Lower leg skin (tissue), 4 donors: ENCODE measurements around the gene STARD3. TPM values are rescaled to one million over a fixed set of nuclear protein-coding genes. Genes with fewer than 3 reads are reported as not detected.
A peak's percentile ranks its signal among the peaks of the same experiment; 100 is the strongest.

Experiments used
- DNase-seq, 2 donors: peaks; one replicate each; pipeline ENCODE4 v3.0.0-alpha.2; 2019; ENCODE audit warnings: low spot score in 2 of 2
- H3K4me3 ChIP-seq: fragments of 200-600 bp; sonication (generic); 2 replicates; pipeline ENCODE4 v1.5.1; 2017; ENCODE audit warnings: mild to moderate bottlenecking, low read depth; ENCODE audit not compliant: poor library complexity, severe bottlenecking
- POLR2A ChIP-seq, 2 donors: fragments of 450-650 bp; IDR thresholded peaks; one replicate each; pipeline ENCODE4 v1.6.1; 2016 to 2017; ENCODE audit warnings: antibody characterized with exemption in 2 of 2, mild to moderate bottlenecking in 1 of 2, moderate library complexity in 1 of 2
- WGBS, 2 donors: methylation state at CpG; one replicate each; pipeline ENCODE4 v1.1.5; 2018; 5-methylcytosine and 5-hydroxymethylcytosine counted together
- intact Hi-C: fragments of 100-400 bp; cut with DNase I; formaldehyde crosslinking; loops from one replicate; pipeline ENCODE4 v1.15.0; 2023; ENCODE audit warnings: low total_unique reads
- total RNA-seq, 4 donors: library from RNA; depleted of rRNA; stranded (reverse); fragments of >200 nt; gene quantifications; one replicate each; pipeline ENCODE4 v1.1.0, GENCODE V29; 2016
- TF ChIP-seq, protein P1 (sequence below), 3 donors: fragments of 450-650 bp; IDR thresholded peaks; one replicate each; pipeline ENCODE4 v1.5.1; 2016; ENCODE audit warnings: antibody characterized with exemption in 3 of 3, mild to moderate bottlenecking in 3 of 3, moderate library complexity in 2 of 3

Gene STARD3
- total RNA-seq, 4 donors from 2014 or later, result 47.7 to 99.7 (median 65.7) TPM

DNA sequence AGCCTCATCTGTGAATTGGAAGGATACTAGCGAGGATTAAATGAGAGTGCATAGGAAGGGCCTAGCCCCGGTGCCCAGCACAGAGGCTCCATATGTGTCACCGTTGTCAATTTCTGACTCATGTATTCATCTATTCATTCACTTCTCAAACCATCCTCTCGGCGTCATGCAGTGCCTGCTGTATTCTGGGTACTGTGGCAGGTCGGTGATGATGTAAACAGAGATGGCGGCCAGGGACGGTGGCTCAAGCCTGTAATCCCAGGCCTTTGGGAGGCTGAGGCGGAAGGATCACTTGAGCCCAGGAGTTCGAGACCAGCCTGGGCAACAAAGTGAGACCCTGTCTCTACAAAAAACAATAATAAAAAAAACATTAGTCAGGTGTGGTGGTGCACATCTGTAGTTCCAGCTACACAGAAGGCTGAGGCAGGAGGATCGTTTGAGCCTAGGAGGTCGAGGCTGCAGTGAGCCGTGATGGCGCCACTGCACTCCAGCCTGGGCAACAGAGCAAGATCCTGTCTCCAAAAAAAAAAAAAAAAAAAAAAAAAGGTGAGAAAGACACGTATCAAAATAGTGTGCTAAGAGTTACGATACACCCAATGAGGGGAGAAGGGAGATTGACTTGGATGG is 14.5 kb upstream of the STARD3 start:
- no peak for DNase-seq
- no peak overlapping the region for H3K4me3 ChIP-seq
- intact Hi-C loops, result loop anchor here (5.0 kb wide), 1 partner anchor 130 kb away; no protein-coding TSS in a partner anchor
- TF ChIP-seq, protein P1, sequence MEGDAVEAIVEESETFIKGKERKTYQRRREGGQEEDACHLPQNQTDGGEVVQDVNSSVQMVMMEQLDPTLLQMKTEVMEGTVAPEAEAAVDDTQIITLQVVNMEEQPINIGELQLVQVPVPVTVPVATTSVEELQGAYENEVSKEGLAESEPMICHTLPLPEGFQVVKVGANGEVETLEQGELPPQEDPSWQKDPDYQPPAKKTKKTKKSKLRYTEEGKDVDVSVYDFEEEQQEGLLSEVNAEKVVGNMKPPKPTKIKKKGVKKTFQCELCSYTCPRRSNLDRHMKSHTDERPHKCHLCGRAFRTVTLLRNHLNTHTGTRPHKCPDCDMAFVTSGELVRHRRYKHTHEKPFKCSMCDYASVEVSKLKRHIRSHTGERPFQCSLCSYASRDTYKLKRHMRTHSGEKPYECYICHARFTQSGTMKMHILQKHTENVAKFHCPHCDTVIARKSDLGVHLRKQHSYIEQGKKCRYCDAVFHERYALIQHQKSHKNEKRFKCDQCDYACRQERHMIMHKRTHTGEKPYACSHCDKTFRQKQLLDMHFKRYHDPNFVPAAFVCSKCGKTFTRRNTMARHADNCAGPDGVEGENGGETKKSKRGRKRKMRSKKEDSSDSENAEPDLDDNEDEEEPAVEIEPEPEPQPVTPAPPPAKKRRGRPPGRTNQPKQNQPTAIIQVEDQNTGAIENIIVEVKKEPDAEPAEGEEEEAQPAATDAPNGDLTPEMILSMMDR (IDR thresholded peaks at IDR 0.05), result no peak
- no peak for TF ChIP-seq POLR2A (IDR thresholded peaks at IDR 0.05)
- 52% methylated on average over 16 of the region's 16 CpGs for WGBS, 2 donors

DNA sequence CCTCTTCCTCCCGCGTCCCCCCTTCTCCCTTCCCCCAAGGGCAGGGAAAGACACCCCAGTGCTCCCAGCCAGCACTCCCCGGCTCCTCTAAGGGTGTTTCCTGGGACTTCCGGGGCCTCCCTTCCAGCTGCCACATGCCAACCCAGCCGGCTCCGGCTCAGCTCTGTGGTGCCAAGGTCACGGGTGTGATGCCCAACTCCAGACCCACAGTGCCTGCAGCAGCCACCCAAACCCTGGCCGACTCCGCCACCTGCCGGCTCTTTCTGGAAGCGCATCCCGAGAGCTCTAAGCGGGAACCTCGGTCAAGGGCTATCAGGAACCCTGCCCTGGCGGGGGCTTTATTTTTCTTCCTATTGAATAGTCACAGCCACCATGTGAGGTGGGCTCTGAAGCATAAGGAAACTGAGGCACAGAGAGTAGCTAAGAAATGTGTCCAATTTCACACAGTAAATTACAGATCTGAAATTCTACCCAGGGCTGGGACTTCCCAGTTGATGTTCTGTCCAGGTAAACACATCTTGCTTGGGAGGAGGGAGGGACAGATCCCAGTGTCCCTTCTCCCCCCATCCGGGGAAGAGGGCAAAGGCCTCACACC is 13.5 kb upstream of the STARD3 start:
- TF ChIP-seq POLR2A (IDR thresholded peaks at IDR 0.05), result no peak
- TF ChIP-seq, protein P1 (IDR thresholded peaks at IDR 0.05), result peak in 2 of 3 donors; percentile 88 to 92
- 2 to 3% methylated on average over 12 to 15 of the region's 16 CpGs for WGBS, 2 donors
- intact Hi-C loops, result loop anchor here (5.0 kb wide), 1 partner anchor 129 kb away; no protein-coding TSS in a partner anchor
- H3K4me3 ChIP-seq, result no peak overlapping the region
- DNase-seq, result peak; percentile 88 to 97

DNA sequence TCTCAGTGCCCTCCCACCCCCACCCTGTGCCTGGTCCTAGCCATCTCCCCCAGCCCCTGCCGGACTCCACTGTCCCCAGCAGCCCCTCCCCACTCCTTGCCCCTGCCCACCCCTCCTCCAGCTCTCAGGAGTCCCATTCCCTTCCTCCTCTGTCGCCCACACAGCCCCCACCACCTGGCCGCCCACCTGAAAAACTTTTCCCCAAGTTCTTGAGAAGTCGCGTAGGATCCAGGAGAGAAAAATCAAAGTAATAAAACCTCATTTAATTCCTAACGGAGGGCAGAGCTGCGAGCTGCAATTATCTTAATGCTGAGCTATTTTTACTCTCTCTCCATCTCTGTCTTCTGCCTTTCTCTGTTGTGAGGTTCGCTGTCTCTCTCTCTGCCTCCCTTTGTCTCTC is 12.6 kb upstream of the STARD3 start:
- TF ChIP-seq, protein P1 (IDR thresholded peaks at IDR 0.05), result no peak
- TF ChIP-seq POLR2A (IDR thresholded peaks at IDR 0.05), result no peak
- H3K4me3 ChIP-seq, result no peak overlapping the region
- DNase-seq, result no peak
- intact Hi-C loops, result loop anchor here (5.0 kb wide), 1 partner anchor 128 kb away; no protein-coding TSS in a partner anchor
- 52 to 56% methylated on average over 8 of the region's 8 CpGs for WGBS, 2 donors

DNA sequence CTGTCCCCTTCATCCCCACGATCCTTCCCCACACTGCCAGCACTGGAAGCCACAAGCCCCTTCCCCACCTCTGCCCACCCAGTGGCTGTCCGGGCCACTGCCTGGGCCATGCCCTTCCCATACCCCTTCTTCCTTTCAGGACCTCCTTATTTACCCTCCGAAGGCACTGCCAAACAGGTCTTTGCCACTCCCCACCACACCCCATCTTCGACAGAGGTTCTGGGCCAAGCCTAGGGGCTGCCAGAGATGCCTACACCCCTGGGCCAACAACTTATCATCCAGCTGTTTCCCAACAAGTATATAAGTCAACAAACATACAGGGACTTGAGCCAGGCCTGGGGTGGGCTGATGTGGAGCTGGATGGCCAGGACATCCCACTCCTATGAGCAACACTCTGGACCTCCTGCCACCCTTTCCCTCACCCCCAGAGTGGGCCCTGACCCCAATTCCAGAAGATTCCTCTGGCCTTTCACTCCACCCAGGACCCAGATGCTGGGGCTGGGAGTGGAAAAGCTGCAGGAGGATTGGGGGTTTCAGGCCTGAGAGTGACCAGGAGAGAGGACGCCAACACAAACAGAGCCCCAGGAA is 11.7 kb upstream of the STARD3 start:
- no peak for DNase-seq
- whole genome bisulfite sequencing, 2 donors, result 48 to 59% methylated on average over 4 to 5 of the region's 5 CpGs
- H3K4me3 ChIP-seq, result no peak overlapping the region
- TF ChIP-seq, protein P1 (IDR thresholded peaks at IDR 0.05), result no peak
- TF ChIP-seq POLR2A (IDR thresholded peaks at IDR 0.05), result no peak
- intact Hi-C loops, result no loop called here

DNA sequence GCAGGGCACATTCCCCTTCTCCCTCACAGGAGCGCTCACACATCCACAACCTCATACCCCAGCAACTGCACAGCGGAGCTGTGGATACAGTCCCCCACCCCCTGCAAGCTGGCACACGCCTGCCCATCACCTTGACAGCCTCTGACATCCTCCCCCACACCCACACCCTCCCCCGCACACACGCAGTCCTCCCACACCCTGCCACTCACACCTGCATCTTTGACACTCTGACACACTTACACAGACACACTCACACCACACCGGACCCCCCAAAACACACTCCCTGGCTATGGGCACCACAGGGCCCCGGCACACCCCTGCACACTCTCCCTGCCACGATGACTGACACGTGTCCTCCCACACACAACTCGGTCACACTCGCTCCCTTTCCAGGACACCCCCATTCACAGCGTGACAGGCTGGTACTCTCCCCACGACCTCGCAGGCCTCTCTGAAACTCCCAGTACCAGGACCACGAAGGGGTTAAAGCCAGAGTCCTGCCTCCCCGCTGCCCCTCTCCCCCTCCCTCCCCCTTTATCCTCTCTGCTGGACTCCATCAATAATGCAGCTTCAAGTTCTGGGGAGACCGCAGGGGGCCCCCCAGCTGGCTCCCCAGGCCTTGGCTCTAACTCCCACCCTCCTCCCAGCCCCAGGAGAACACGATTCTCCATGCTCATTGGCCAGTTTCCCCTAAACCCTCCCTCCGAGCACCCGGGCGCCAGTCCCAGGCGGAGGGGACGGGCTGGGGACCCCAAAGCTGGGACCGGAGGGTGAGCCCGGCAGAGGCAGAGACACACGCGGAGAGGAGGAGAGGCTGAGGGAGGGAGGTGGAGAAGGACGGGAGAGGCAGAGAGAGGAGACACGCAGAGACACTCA is 10.5 kb upstream of the STARD3 start, which contains the start of gene PPP1R1B:
PPP1R1B (plus strand) TSS at position 782 of the 876 bp plus-strand sequence. CDS start 441 bp downstream, outside the sequence.
- no peak for TF ChIP-seq POLR2A (IDR thresholded peaks at IDR 0.05)
- TF ChIP-seq, protein P1 (IDR thresholded peaks at IDR 0.05), result no peak
- H3K4me3 ChIP-seq, result no peak within 1 kb of the TSS
- 9 to 11% methylated on average over 29 of the region's 29 CpGs for WGBS, 2 donors
- intact Hi-C loops, result no loop called here
- no peak for DNase-seq
